HEK293 (cell line): ENCODE measurements around the gene MAP3K14.

ENCODE experiments used
- SP2 ChIP-seq: fragments of 450-650 bp; formaldehyde crosslinking; IDR thresholded peaks from 2 replicates; pipeline ENCODE4 v1.5.1; 2016; ENCODE audit warnings: missing biosample characterization, missing genetic modification characterization
- ZBTB48 ChIP-seq: fragments of 450-650 bp; formaldehyde crosslinking; IDR thresholded peaks from 2 replicates; pipeline ENCODE4 v1.5.1; 2016; ENCODE audit warnings: missing biosample characterization, missing genetic modification characterization
- ZNF132 ChIP-seq: fragments of 450-650 bp; formaldehyde crosslinking; IDR thresholded peaks from 2 replicates; pipeline ENCODE4 v1.5.1; 2017; ENCODE audit warnings: missing biosample characterization, missing genetic modification characterization, borderline replicate concordance
- ZNF2 ChIP-seq: fragments of 450-650 bp; formaldehyde crosslinking; IDR thresholded peaks from 2 replicates; pipeline ENCODE4 v1.5.1; 2016; ENCODE audit warnings: missing biosample characterization, missing genetic modification characterization
- ZNF426 ChIP-seq: fragments of 450-650 bp; formaldehyde crosslinking; IDR thresholded peaks from 2 replicates; pipeline ENCODE4 v1.5.1; 2017; ENCODE audit warnings: missing biosample characterization, missing genetic modification characterization, mild to moderate bottlenecking, inconsistent platforms, moderate library complexity
- ZNF561 ChIP-seq: fragments of 450-650 bp; IDR thresholded peaks from 2 replicates; pipeline ENCODE4 v1.5.1; 2018; ENCODE audit warnings: missing biosample characterization, missing genetic modification characterization, borderline replicate concordance
- ZSCAN4 ChIP-seq: fragments of 450-650 bp; formaldehyde crosslinking; IDR thresholded peaks from 2 replicates; pipeline ENCODE4 v1.5.1; 2017; ENCODE audit warnings: missing biosample characterization, missing genetic modification characterization
- TF ChIP-seq, protein P1 (sequence below): fragments of 450-650 bp; formaldehyde crosslinking; IDR thresholded peaks from 2 replicates; pipeline ENCODE4 v1.5.1; 2016; ENCODE audit warnings: missing biosample characterization, missing genetic modification characterization

DNA sequence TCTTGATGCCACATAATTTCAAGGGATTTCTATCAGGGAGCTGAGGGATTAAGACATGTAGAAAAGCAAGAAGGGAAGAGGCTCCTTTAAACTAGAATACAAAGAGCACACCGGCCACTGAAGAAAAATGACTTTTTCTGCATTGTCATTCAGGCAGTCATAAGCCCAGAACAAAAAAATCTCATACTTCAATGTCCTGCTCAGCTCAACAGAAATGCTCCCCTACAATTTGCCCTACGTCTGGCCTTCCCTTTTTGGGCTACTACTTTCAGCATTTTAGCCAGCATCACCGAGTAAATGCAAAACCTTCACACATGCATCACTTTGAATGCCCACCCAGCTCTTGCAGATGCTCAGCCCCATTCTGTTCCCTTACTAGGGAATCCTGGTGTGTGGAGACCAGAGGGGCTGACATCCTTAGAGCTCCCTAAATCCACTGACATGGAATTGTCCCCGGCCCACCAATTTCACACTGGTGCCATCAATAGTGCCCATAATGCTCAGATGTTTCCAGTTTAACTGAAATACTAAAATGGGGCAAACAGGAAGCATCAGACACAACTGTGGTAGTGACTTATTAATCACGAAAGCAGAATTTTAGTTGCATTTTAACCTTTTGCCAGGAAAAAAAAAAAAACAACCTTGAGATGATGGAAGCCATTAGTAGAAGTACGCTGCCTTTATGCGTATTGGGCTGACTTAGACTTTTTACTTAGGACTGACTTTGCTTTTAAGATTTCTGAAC, 2.7 kb downstream of the MAP3K14 start:
- TF ChIP-seq, protein P1, sequence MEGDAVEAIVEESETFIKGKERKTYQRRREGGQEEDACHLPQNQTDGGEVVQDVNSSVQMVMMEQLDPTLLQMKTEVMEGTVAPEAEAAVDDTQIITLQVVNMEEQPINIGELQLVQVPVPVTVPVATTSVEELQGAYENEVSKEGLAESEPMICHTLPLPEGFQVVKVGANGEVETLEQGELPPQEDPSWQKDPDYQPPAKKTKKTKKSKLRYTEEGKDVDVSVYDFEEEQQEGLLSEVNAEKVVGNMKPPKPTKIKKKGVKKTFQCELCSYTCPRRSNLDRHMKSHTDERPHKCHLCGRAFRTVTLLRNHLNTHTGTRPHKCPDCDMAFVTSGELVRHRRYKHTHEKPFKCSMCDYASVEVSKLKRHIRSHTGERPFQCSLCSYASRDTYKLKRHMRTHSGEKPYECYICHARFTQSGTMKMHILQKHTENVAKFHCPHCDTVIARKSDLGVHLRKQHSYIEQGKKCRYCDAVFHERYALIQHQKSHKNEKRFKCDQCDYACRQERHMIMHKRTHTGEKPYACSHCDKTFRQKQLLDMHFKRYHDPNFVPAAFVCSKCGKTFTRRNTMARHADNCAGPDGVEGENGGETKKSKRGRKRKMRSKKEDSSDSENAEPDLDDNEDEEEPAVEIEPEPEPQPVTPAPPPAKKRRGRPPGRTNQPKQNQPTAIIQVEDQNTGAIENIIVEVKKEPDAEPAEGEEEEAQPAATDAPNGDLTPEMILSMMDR (tag by site-specific recombination), result no peak
- no peak for TF ChIP-seq ZNF426 (tag by site-specific recombination)
- no peak for TF ChIP-seq ZNF132
- no peak for TF ChIP-seq SP2 (tag by site-specific recombination)
- TF ChIP-seq ZBTB48 (tag by site-specific recombination), result no peak
- no peak for TF ChIP-seq ZSCAN4 (tag by site-specific recombination)
- no peak for TF ChIP-seq ZNF561 (tag by site-specific recombination)
- no peak for TF ChIP-seq ZNF2 (tag by site-specific recombination)
